ENCODE results near the gene DCAF8. TPM values are rescaled to one million over a fixed set of nuclear protein-coding genes. Genes with fewer than 3 reads are reported as not detected.

Gene DCAF8
- total and polyA plus RNA-seq, 12 donors: 64.3 to 162 (median 132) TPM

- Histone ChIP-seq H3K36me3 (replicated peaks in 1 of 2) (peaks cover 0 to 98% of the 10 kb centered on the region in 2 donors), H3K4me3 (no peak overlapping the region), H3K27ac (no peak overlapping the region), H3K4me1 (replicated peaks in 1 of 2) (peaks cover 0 to 3% of the 10 kb centered on the region in 2 donors), H3K9me3 (replicated peaks in 1 of 3) (no peaks in the 10 kb centered on the region), H3K27me3 (no peaks in the 10 kb centered on the region)
- TF ChIP-seq POLR2A (IDR thresholded peaks at IDR 0.05): no peak
- TF ChIP-seq CTCF (IDR thresholded peaks at IDR 0.05): no peak
- DNase-seq: no peak
- intact Hi-C loops (cut with DNase I): no loop called here
These were observed 33.9 kb downstream of the DCAF8 start for GRCh38 chr1:160228431-160228830.

GRCh38 chr1:160227561-160227960 lies 34.8 kb downstream of the DCAF8 start:
- Histone ChIP-seq H3K36me3 (replicated peaks in 1 of 2) (peaks cover 0 to 100% of the 10 kb centered on the region in 2 donors), H3K27ac (no peak overlapping the region), H3K9me3 (replicated peaks in 1 of 3) (no peaks in the 10 kb centered on the region), H3K4me1 (replicated peaks in 1 of 2) (peaks cover 0 to 3% of the 10 kb centered on the region in 2 donors), H3K4me3 (no peak overlapping the region), H3K27me3 (no peaks in the 10 kb centered on the region)
- 93 to 100% (median 97%) methylated on average over 1 of the region's 1 CpG for WGBS, 4 donors
- no peak for DNase-seq
- intact Hi-C loops (cut with DNase I): no loop called here
- TF ChIP-seq POLR2A (IDR thresholded peaks at IDR 0.05): no peak
- TF ChIP-seq CTCF (IDR thresholded peaks at IDR 0.05): no peak

GRCh38 chr1:160227034-160227433 lies 35.3 kb downstream of the DCAF8 start:
- no peaks in the 10 kb centered on the region for H3K9me3 ChIP-seq (replicated peaks in 1 of 3)
- H3K27ac ChIP-seq: no peak overlapping the region
- H3K27me3 ChIP-seq: no peaks in the 10 kb centered on the region
- H3K4me3 ChIP-seq: no peak overlapping the region
- DNase-seq: no peak
- WGBS, 4 donors: 87 to 98% (median 92%) methylated on average over 4 of the region's 4 CpGs
- peaks cover 0 to 3% of the 10 kb centered on the region in 2 donors for H3K4me1 ChIP-seq (replicated peaks in 1 of 2)
- TF ChIP-seq POLR2A (IDR thresholded peaks at IDR 0.05) (no peak), CTCF (IDR thresholded peaks at IDR 0.05) (no peak)
- intact Hi-C loops (cut with DNase I): no loop called here
- H3K36me3 ChIP-seq (replicated peaks in 1 of 2): peaks cover 0 to 100% of the 10 kb centered on the region in 2 donors

GRCh38 chr1:160226623-160227022 lies 35.7 kb downstream of the DCAF8 start:
- intact Hi-C loops (cut with DNase I): no loop called here
- Histone ChIP-seq H3K36me3 (replicated peaks in 1 of 2) (peaks cover 0 to 100% of the 10 kb centered on the region in 2 donors), H3K4me1 (replicated peaks in 1 of 2) (peaks cover 0 to 3% of the 10 kb centered on the region in 2 donors), H3K4me3 (no peak overlapping the region), H3K9me3 (replicated peaks in 1 of 3) (no peaks in the 10 kb centered on the region), H3K27me3 (no peaks in the 10 kb centered on the region), H3K27ac (no peak overlapping the region)
- no peak for DNase-seq
- 83 to 94% (median 89%) methylated on average over 2 of the region's 2 CpGs for WGBS, 4 donors
- no peak for TF ChIP-seq POLR2A (IDR thresholded peaks at IDR 0.05)
- no peak for TF ChIP-seq CTCF (IDR thresholded peaks at IDR 0.05)
